GM23338 (cell line): Measurements from ENCODE around the gene ENOSF1. TPM values are rescaled to one million over a fixed set of nuclear protein-coding genes. Genes with fewer than 3 reads are reported as not detected.

Experiments used
- ATAC-seq: fragments of 200-7000 bp; cut with Tn5 transposase; 3 replicates; pipeline ENCODE4 v1.9.1; 2020
- DNase-seq: peaks from one replicate; pipeline ENCODE4 v3.0.0-alpha.2; 2015; ENCODE audit warnings: low spot score
- H2AFZ ChIP-seq: fragments of 200-600 bp; sonication (generic); 2 replicates; pipeline ENCODE4 v1.8.0; 2016; ENCODE audit warnings: antibody characterized with exemption, mild to moderate bottlenecking, moderate library complexity
- H3F3A ChIP-seq: fragments of 200-600 bp; sonication (generic); replicated peaks from 2 replicates; pipeline ENCODE4 v1.8.0; 2017; ENCODE audit warnings: antibody characterized with exemption, mixed run types, low read depth
- H3K27ac ChIP-seq: fragments of 200-600 bp; sonication (generic); 2 replicates; pipeline ENCODE4 v1.6.1; 2016; ENCODE audit warnings: low read depth
- H3K27me3 ChIP-seq: fragments of 200-600 bp; sonication (generic); 2 replicates; pipeline ENCODE4 v1.8.0; 2016; ENCODE audit warnings: mild to moderate bottlenecking, mixed run types, moderate library complexity; ENCODE audit not compliant: insufficient read depth
- H3K36me3 ChIP-seq: fragments of 200-600 bp; sonication (generic); 2 replicates; pipeline ENCODE4 v1.8.0; 2016; ENCODE audit warnings: mild to moderate bottlenecking; ENCODE audit not compliant: insufficient read depth
- H3K4me1 ChIP-seq: fragments of 200-600 bp; sonication (generic); 2 replicates; pipeline ENCODE4 v1.8.0; 2016; ENCODE audit warnings: mild to moderate bottlenecking, moderate library complexity; ENCODE audit not compliant: insufficient read depth
- H3K4me2 ChIP-seq: fragments of 200-600 bp; sonication (generic); 2 replicates; pipeline ENCODE4 v1.7.1; 2017; ENCODE audit warnings: mixed run types
- H3K4me3 ChIP-seq: fragments of 200-600 bp; sonication (generic); 2 replicates; pipeline ENCODE4 v1.6.1; 2016; ENCODE audit warnings: mixed run types
- H3K79me2 ChIP-seq: fragments of 200-600 bp; sonication (generic); replicated peaks from 2 replicates; pipeline ENCODE4 v1.8.0; 2017; ENCODE audit warnings: mild to moderate bottlenecking; ENCODE audit not compliant: insufficient read depth
- H3K9me2 ChIP-seq: fragments of 200-600 bp; sonication (generic); 2 replicates; pipeline ENCODE4 v1.8.0; 2017; ENCODE audit not compliant: insufficient read depth
- H4K20me1 ChIP-seq: fragments of 200-600 bp; sonication (generic); replicated peaks from 2 replicates; pipeline ENCODE4 v1.8.0; 2017; ENCODE audit warnings: mild to moderate bottlenecking; ENCODE audit not compliant: insufficient read depth
- H3K27ac Mint-ChIP-seq: 2 replicates; pipeline ENCODE4 v1.8.0; 2020; ENCODE audit warnings: inconsistent platforms, mild to moderate bottlenecking, moderate library complexity, mixed read lengths
- H3K27me3 Mint-ChIP-seq: 3 replicates; pipeline ENCODE4 v1.8.0; 2022; ENCODE audit warnings: low read depth, mild to moderate bottlenecking, moderate library complexity, mixed read lengths, inconsistent platforms; ENCODE audit not compliant: insufficient read depth, poor library complexity
- H3K36me3 Mint-ChIP-seq: 3 replicates; pipeline ENCODE4 v1.8.0; 2021; ENCODE audit warnings: low read depth, mild to moderate bottlenecking, inconsistent platforms, moderate library complexity, mixed read lengths
- H3K4me1 Mint-ChIP-seq: 3 replicates; pipeline ENCODE4 v1.8.0; 2020; ENCODE audit warnings: mild to moderate bottlenecking, inconsistent platforms, mixed read lengths
- H3K4me3 Mint-ChIP-seq: 3 replicates; pipeline ENCODE4 v1.8.0; 2021; ENCODE audit warnings: moderate library complexity, mild to moderate bottlenecking, inconsistent platforms, mixed read lengths
- H3K9me3 Mint-ChIP-seq: 3 replicates; pipeline ENCODE4 v1.8.0; 2020; ENCODE audit warnings: moderate library complexity, mild to moderate bottlenecking, inconsistent platforms, mixed read lengths
- CREB1 ChIP-seq: fragments of 250-450 bp; sonication (Bioruptor Pico); IDR thresholded peaks from 2 replicates; pipeline ENCODE4 v1.5.0; 2020; ENCODE audit warnings: low read depth, mild to moderate bottlenecking, moderate library complexity
- CTCF ChIP-seq, 2 experiments: fragments of 200-600 bp in 1 of 2; sonication (generic) in 1 of 2; conservative IDR thresholded peaks; 2 replicates each; pipeline versions ENCODE4 v1.5.1 to v1.6.1; 2016 to 2017; ENCODE audit warnings: antibody characterized with exemption in 2 of 2, low read depth in 2 of 2, mild to moderate bottlenecking in 2 of 2, moderate library complexity in 1 of 2
- EZH2 ChIP-seq: fragments of 200-600 bp; sonication (generic); IDR thresholded peaks from one replicate; pipeline ENCODE4 v1.8.0; 2017; ENCODE audit warnings: antibody characterized with exemption, mild to moderate bottlenecking, low read depth; ENCODE audit not compliant: unreplicated experiment
- NANOG ChIP-seq: IDR thresholded peaks from 2 replicates; pipeline ENCODE4 v1.6.1; 2016; ENCODE audit warnings: antibody characterized with exemption, borderline replicate concordance
- REST ChIP-seq: IDR thresholded peaks from one replicate; pipeline ENCODE4 v1.6.1; 2018; ENCODE audit warnings: antibody characterized with exemption; ENCODE audit not compliant: unreplicated experiment
- STAT1 ChIP-seq: IDR thresholded peaks from one replicate; pipeline ENCODE4 v1.6.1; 2016; ENCODE audit warnings: antibody characterized with exemption; ENCODE audit not compliant: unreplicated experiment
- ZNF331 ChIP-seq: fragments of 250-450 bp; sonication (Bioruptor Pico); IDR thresholded peaks from 2 replicates; pipeline ENCODE4 v1.5.0; 2020; ENCODE audit warnings: low read depth, mild to moderate bottlenecking, moderate library complexity
- ZNF462 ChIP-seq: fragments of 250-450 bp; sonication (Bioruptor Pico); IDR thresholded peaks from 2 replicates; pipeline ENCODE4 v1.5.0; 2020; ENCODE audit warnings: mild to moderate bottlenecking, moderate library complexity
- polyA plus RNA-seq: library from polyadenylated mRNA; unstranded; fragments of >200 nt; fragmentation: Nextera tagmentation; extraction: Ambion mirVana; gene quantifications from 2 replicates; pipeline ENCODE4 v1.2.1, GENCODE V29; 2016
- total RNA-seq: library from RNA; depleted of rRNA; stranded (reverse); fragments of >200 nt; shearing (Covaris generic); gene quantifications from 2 replicates; pipeline ENCODE4 v1.2.3, GENCODE V29; 2014

The ENOSF1 gene
- total and polyA plus RNA-seq, 2 experiments from 2014 or later: 30.1 to 36.4 TPM

- TF ChIP-seq REST: no peak
- TF ChIP-seq CREB1 (CRISPR knock-in tag): no peak
- TF ChIP-seq NANOG: no peak
These were observed 67.9 kb downstream of the ENOSF1 start (continued) for GRCh38 chr18:644395-645004.

GRCh38 chr18:641224-641623 is 71.2 kb downstream of the ENOSF1 start:
- Histone ChIP-seq H3K4me2 (no peak overlapping the region), H3K9me2 (no peaks in the 10 kb centered on the region), H3K4me3 (no peak overlapping the region), H4K20me1 (no peaks in the 10 kb centered on the region), H3K27me3 (no peaks in the 10 kb centered on the region), H3K4me1 (no peaks in the 10 kb centered on the region; the same call in 1 of the 2 replicates), H3F3A (no peaks in the 10 kb centered on the region), H2AFZ (peak overlapping the region; percentile 74; the same call in 1 of the 2 replicates), H3K79me2 (no peaks in the 10 kb centered on the region), H3K27ac (no peak overlapping the region), H3K36me3 (no peaks in the 10 kb centered on the region)
- H3K27ac Mint-ChIP-seq: no peak overlapping the region
- ATAC-seq (no peak), DNase-seq (no peak)
- H3K36me3 Mint-ChIP-seq: no peaks in the 10 kb centered on the region
- H3K9me3 Mint-ChIP-seq: no peaks in the 10 kb centered on the region
- H3K4me1 Mint-ChIP-seq: peaks cover 10% of the 10 kb centered on the region
- peaks cover 8% of the 10 kb centered on the region for H3K27me3 Mint-ChIP-seq
- no peak for TF ChIP-seq CREB1 (CRISPR knock-in tag)
- TF ChIP-seq ZNF331 (CRISPR knock-in tag): no peak
- no peak for TF ChIP-seq EZH2
- no peak for TF ChIP-seq NANOG
- no peak for TF ChIP-seq REST
- no peak for TF ChIP-seq ZNF462 (CRISPR knock-in tag)
- no peak for TF ChIP-seq STAT1
- TF ChIP-seq CTCF (conservative IDR thresholded peaks at IDR 0.05; ENCODE audit: low read depth in 2 of 2): no peak
- no peak overlapping the region for H3K4me3 Mint-ChIP-seq
